ENCODE results near the gene NIPSNAP2.
"Not testable (repeated sequence)": the region's sequence is repeated elsewhere in the genome, so short reads cannot be mapped to it uniquely, and the experiment has no call there.

The NIPSNAP2 gene

DNA sequence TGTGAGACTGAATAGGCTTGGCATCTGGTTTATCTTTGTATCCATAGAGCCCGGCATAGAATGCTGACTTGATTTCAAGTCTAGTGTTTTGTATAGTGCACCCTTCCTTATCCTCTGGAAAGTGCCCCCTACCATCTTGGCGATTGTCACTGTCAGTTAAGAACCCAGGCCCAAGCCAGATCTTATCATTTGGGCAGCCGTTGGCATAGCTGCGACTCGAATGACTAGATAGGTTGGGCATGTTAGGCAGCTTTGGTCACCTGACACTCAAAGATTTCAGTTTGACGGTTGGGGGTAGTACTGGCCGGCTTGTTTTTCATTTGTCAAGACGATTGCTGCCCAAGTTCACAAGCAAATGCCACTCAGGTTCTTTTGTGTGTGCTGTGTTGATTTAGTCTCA lies 6.6 kb downstream of the NIPSNAP2 start:
- H3K27ac ChIP-seq, result peak overlapping the region in 1 of 21 experiments; percentile 26
- no peak overlapping the region for H3K4me3 ChIP-seq

DNA sequence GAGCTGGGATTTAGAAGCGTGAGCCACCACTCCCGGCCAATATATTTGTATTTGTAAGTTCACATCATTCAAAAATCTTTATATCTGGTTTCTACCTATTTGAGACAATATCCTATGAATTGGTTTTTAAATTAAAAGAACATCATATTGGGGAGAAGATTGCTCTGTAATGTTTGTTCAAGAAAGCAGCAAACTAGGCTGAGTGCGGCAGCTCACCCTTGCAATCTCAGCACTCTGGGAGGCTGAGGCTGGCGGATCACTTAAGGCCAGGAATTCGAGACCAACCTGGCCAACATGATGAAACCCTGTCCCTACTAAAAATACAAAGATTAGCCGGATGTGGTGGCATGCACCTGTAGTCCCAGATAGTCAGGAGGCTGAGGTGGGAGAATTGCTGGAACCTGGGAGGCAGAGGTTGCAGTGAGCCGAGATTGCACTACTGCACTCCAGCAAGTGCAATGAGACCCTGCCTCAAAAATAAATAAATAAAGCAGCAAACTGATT lies 9.4 kb downstream of the NIPSNAP2 start:
- no peak overlapping the region for H3K4me3 ChIP-seq
- no peak overlapping the region for H3K27ac ChIP-seq

- Histone ChIP-seq H3K27ac (no peak overlapping the region), H3K4me3 (no peak overlapping the region)
Measured at GRCh38 chr7:55975988-55976633, 11.7 kb downstream of the NIPSNAP2 start.

DNA sequence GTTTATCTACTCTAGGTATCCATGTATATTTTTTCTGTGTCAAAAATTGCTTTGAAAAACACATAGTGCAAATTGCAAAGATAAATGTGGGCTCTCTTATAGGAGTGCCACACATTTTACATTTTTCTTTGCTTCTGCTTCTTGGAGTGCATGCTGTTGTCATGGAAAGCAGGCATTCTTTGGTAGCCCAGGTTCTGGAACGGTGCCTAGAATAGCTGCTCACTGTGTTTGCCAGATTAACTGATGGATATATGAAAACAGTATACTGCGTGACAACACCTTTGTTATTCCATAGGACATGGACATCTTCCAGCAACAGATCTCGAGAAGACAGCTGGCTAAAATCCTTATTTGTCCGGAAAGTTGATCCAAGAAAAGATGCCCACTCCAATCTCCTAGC lies 13.4 kb downstream of the NIPSNAP2 start:
- H3K4me3 ChIP-seq, result no peak overlapping the region
- H3K27ac ChIP-seq, result no peak overlapping the region

GRCh38 chr7:55980266-55980665 lies 15.9 kb downstream of the NIPSNAP2 start:
- no peak overlapping the region for H3K4me3 ChIP-seq

DNA sequence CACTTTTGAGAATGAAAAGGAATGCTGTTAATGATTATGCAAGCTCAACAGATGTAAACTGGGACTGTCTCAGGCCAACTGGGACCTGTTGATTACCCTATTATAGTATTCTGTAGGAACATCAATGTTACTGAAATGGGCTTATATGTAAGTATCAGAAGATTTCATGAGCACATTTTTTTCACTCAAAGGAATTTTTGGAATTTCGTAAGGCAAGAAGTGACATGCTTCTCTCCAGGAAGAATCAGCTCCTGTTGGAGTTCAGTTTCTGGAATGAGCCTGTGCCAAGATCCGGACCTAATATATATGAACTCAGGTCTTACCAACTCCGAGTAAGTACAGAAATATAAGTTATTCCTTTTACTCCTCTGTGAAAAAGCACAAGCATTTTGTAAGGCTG lies 19.2 kb downstream of the NIPSNAP2 start:
- H3K4me3 ChIP-seq, result no peak overlapping the region
- no peak overlapping the region for H3K27ac ChIP-seq

More at GRCh38 chr7:55980266-55980665, 15.9 kb downstream of the NIPSNAP2 start:
- no peak overlapping the region for H3K27ac ChIP-seq

DNA sequence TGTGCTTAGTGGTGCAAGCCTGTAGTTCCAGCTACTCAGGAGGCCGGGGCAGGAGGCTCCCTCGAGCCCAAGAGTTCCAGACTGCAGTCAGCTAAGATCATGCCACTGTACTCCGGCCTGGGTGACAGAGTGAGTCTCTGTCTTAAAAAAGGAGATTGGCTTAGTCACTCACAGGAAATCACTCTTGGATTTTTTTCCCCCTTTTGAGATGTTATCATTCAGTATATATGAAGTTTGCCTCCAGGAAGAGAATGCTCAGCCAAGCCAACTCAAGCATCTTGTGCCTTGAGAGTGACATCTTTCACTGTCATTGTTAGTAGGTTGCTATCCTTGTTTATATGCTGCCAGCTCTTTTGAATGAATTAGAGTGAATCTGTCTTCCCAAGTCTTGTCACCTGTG lies 28.0 kb downstream of the NIPSNAP2 start:
- Histone ChIP-seq H3K27ac (no peak overlapping the region), H3K4me3 (no peak overlapping the region)

DNA sequence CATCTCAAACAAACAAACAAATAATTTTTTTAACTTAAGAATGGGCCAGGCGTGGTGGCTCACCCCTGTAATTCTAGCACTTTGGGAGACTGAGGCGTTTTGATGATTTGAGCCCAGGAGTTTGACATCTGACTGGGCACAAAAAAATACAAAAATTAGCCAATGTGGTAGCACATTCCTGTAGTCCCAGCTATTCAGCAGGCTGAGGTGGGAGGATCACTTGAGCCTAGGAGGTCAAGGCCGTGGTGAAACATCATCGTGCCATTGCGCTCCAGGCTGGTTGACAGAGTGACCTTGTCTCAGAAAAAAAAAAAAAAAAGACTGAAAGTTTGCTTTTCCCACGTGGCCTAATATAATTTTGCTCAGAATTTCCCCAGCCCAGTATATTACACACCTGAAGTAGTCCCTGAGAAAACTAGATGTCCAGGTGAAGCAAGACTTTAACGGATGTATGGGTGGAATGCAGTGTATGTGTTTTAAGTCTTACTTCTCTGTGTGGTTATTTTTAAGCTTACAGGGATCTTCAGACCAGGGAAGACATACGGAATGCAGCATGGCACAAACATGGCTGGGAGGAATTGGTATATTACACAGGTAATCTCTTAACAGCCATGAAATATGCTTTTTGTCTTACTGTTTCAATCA lies 32.6 kb downstream of the NIPSNAP2 start:
- Histone ChIP-seq H3K4me3 (no peak overlapping the region), H3K27ac (no peak overlapping the region)

DNA sequence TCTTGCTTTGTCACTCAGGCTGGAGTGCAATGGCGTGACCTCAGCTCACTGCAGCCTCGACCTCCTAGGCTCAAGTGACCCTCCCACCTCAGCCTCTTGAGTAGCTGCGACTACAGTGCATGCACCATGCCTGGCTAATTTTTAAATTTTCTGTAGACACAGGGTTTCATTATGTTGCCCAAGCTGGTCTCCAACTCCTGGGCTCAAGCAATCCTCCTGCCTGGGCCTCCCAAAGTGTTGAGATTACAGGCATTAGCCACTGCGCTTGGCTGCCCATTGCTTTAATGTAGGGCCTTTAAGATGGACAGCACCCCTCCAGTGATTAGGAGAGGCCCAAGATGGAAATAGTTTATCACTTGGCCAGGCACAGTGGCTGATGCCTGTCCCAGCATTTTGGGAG lies 39.4 kb downstream of the NIPSNAP2 start:
- no peak overlapping the region for H3K4me3 ChIP-seq
- no peak overlapping the region for H3K27ac ChIP-seq

GRCh38 chr7:56007167-56007652 lies 42.8 kb downstream of the NIPSNAP2 start:
- H3K27ac ChIP-seq, result no peak overlapping the region

DNA sequence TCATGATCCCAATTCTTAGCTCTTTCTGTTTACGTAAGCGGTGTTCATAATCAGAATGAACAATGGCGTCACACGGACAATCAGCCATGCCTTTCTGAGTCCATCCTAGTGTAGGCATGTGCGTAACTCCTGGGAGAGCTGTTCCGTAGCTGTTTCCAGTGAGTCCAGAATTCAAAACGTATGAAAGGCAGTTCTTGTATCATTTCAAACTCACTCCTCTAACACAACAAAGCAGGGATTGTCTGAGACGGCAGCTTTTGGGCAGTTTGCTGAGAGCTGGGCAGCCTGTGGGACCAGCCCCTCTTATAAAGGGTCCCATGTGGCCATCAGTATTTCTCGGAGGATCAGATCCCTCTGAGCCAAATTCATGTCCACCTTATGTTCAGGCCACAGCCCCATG lies 43.5 kb downstream of the NIPSNAP2 start:
- Histone ChIP-seq H3K27ac (no peak overlapping the region), H3K4me3 (no peak overlapping the region)

More at GRCh38 chr7:56007167-56007652, 42.8 kb downstream of the NIPSNAP2 start:
- H3K4me3 ChIP-seq, result no peak overlapping the region

DNA sequence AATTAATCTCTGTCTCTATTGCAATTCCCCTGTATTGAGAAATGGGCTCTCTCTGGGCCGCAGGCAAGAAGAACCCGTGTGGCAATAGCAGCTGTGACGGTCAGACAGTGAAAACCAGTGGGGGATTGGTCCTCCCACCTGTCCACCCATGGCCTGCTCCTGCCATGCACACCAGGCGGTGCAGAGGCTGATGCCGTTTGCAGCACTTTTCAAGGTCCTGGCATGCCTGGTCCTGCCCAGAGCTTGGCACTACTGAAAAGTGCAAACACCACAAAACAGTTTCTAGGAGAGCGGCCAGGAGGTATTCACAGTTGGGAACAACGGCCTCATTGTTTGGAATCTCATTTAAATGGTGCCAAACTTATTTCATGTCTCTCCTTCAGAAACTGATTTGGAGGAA lies 45.3 kb downstream of the NIPSNAP2 start:
- no peak overlapping the region for H3K4me3 ChIP-seq
- H3K27ac ChIP-seq, result peak overlapping the region in 5 of 21 experiments; percentile 1 to 66 (median 56)

DNA sequence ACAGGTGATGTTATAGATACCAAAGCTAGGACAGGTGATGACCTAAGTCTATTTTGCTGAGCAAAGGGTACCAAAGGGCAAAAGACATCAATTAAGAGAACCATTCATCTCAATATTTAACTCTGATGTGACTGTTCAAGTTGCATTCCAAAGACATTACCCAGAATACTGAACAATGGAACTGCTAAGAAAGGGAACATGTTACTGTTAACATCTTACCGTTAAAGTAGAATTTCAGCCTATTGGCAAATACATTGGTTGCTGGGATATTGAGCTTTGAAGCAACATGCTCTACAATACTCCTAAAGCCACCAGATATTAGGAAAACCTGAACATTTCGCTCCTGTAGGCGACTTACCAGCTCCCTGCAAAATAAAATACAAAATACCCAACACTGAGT lies 52.6 kb downstream of the NIPSNAP2 start:
- not testable (repeated sequence) for H3K27ac ChIP-seq, H3K4me3 ChIP-seq

GRCh38 chr7:56019501-56019900 lies 55.1 kb downstream of the NIPSNAP2 start:
- Histone ChIP-seq H3K27ac (no peak overlapping the region), H3K4me3 (no peak overlapping the region)

DNA sequence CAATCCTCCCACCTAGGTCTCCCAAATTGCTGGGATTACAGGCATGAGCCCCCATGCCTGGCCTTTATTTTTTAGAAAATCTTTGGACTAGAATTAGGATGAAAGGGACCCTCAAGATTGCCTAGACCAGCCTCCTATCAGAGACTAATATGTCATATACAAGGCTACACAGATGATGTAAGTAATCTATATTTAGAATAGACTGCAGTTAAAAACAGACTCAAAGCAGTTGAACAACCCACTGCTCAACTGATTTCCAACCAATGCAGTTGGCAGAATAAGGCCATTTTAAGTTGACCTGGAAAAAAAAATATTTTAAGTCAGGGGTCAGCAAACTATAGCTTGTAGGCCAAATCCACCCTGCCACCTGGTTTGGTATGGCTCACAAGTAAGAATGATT lies 59.1 kb downstream of the NIPSNAP2 start:
- Histone ChIP-seq H3K4me3 (no peak overlapping the region), H3K27ac (no peak overlapping the region)

- H3K4me3 ChIP-seq, result no peak overlapping the region
- H3K27ac ChIP-seq, result no peak overlapping the region
Measured at GRCh38 chr7:56026538-56026937, 62.2 kb downstream of the NIPSNAP2 start.

DNA sequence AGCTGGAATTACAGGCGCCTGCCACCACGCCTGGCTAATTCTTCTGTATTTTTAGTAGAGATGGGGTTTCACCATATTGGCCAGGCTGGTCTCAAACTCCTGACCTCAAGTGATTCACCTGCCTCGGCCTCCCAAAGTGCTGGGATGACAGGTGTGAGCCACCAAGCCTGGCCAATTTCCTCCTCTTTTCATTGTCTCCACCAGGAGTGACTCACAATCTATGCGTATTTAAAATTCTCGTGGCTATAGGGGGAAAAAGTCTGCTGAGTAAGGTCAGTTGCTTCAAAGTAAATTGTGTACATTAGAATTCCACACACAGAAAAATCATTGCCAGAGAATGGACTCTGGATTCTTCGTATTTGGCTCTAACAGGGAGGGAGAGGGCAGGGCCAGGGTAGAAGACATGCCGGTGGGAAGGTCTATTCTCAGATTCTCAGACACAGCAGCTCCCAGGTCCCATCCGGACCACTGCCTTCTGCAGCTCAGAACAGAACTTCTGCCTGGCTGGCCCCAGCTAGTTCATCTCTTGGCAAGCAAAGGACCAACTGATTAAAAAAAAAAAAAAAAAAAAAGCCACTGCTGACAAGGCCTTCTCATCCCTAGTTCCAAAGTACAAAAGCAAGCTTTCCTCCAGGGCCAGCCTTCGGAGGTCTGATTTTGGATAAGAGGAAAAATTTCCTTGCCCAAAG lies 64.7 kb downstream of the NIPSNAP2 start:
- no peak overlapping the region for H3K27ac ChIP-seq
- no peak overlapping the region for H3K4me3 ChIP-seq

- no peak overlapping the region for H3K4me3 ChIP-seq
- H3K27ac ChIP-seq, result no peak overlapping the region
Measured at GRCh38 chr7:56030340-56030739, 66.0 kb downstream of the NIPSNAP2 start.

GRCh38 chr7:56031556-56031955 lies 67.2 kb downstream of the NIPSNAP2 start:
- not testable (repeated sequence) for H3K27ac ChIP-seq, H3K4me3 ChIP-seq

DNA sequence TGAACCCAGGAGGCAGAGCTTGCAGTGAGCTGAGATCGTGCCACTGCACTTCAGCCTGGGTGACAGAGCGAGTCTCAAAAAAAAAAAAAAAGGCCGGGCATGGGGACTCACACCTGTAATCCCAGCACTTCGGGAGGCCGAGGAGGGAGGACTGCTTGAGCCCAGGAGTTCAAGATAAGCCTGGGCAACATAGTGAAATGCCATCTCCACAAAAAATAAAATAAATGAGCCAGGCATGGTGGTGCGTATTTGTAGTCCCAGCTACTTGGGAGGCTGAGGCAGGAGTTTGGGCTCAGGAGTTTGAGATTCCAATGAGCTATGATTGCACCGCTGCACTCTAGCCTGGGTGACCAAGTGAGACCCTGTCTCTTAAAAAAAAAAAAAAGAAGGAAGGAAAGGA lies 68.2 kb downstream of the NIPSNAP2 start:
- not testable (repeated sequence) for H3K4me3 ChIP-seq, H3K27ac ChIP-seq

Data from skin epidermis (tissue), 12 donors.